IPS-15b (cell line): Measurements from ENCODE around the gene KCNJ18.
"Not testable (repeated sequence)": the region's sequence is repeated elsewhere in the genome, so short reads cannot be mapped to it uniquely, and the experiment has no call there.

Source experiments
- H3K27me3 ChIP-seq: one replicate; pipeline ENCODE4 v1.6.1; 2013; ENCODE audit warnings: low read length; ENCODE audit not compliant: control insufficient read depth, insufficient read depth
- H3K36me3 ChIP-seq: one replicate; pipeline ENCODE4 v1.6.1; 2013; ENCODE audit warnings: low read length; ENCODE audit not compliant: control insufficient read depth, insufficient read depth
- H3K4me1 ChIP-seq: one replicate; pipeline ENCODE4 v1.6.1; 2013; ENCODE audit warnings: mild to moderate bottlenecking, low read length; ENCODE audit not compliant: control insufficient read depth, insufficient read depth
- H3K4me3 ChIP-seq: one replicate; pipeline ENCODE4 v1.5.1; 2013; ENCODE audit warnings: low read depth, low read length
- H3K9ac ChIP-seq: one replicate; pipeline ENCODE4 v1.6.1; 2013; ENCODE audit warnings: low read depth, mild to moderate bottlenecking, low read length
- H3K9me3 ChIP-seq: one replicate; pipeline ENCODE4 v1.6.1; 2013; ENCODE audit warnings: mild to moderate bottlenecking, low read length; ENCODE audit not compliant: control insufficient read depth, insufficient read depth

The KCNJ18 gene

DNA sequence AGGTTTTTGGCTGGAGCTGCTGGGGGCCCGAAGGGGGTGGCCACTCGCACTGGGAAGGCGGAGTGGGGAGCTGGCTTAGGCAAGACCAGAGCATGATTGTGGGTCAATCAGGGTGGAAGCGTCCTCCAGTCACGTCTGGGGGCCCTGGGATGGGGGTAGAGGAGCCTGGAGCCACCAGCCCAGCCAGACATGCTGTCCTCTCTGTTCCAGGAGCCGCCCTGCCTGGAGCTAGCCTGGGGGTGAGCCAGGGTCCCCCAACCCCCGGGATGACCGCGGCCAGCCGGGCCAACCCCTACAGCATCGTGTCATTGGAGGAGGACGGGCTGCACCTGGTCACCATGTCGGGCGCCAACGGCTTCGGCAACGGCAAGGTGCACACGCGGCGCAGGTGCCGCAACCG, 10.2 kb downstream of the KCNJ18 start:
- H3K9me3 ChIP-seq, H3K4me1 ChIP-seq, H3K4me3 ChIP-seq, H3K9ac ChIP-seq, H3K27me3 ChIP-seq, H3K36me3 ChIP-seq: not testable (repeated sequence)

- not testable (repeated sequence) for H3K36me3 ChIP-seq, H3K9me3 ChIP-seq, H3K4me1 ChIP-seq, H3K27me3 ChIP-seq, H3K4me3 ChIP-seq, H3K9ac ChIP-seq
These were observed 10.8 kb downstream of the KCNJ18 start for GRCh38 chr17:21702940-21703640.

DNA sequence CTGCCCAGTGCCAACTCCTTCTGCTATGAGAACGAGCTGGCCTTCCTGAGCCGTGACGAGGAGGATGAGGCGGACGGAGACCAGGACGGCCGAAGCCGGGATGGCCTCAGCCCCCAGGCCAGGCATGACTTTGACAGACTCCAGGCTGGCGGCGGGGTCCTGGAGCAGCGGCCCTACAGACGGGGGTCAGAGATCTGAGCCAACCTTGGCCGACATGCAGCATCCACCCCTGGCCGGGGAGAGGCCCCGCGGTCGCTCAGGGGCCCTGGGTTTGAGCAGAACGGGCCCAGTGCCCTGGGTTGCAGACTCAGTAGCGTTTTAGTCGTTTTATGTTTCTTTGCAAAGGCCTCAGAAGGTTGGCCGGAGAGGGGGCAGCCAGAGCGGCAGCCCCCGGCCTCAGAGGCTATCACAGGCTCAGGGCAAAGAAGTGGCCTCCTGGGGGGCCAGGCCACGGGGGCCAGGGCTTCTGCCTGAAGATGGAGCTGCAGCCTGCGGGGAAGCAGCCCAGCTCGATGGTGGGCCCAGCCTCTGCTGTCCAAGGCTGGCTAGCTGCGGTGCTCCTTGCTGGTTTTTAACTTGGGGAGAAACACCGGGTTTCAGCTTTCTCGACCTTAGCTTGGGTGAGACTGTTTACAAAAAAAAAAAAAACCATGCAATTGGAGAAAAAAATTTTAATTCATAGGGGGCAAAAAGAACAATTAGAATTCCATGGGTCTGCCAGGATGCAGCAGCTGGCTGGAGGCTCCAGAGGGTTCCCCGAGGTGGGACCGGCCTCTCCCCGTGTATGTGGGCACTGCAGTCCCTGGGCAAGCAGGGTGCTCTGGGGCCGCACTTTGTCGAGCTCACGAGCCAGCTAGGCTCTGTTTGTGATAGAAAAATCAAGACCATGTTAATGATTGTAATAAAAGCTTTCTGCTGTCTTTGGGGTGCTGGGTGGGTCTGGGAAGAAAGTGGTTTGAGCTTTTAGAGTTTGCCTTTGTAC, 11.9 kb downstream of the KCNJ18 start:
- H3K27me3 ChIP-seq, H3K9ac ChIP-seq, H3K4me3 ChIP-seq, H3K36me3 ChIP-seq, H3K4me1 ChIP-seq, H3K9me3 ChIP-seq: not testable (repeated sequence)

GRCh38 chr17:21705021-21705601, 12.8 kb downstream of the KCNJ18 start:
- Histone ChIP-seq H3K4me3 (no peak overlapping the region), H3K36me3 (no peaks in the 10 kb centered on the region), H3K4me1 (no peaks in the 10 kb centered on the region), H3K9me3 (peaks cover 6% of the 10 kb centered on the region), H3K27me3 (no peaks in the 10 kb centered on the region), H3K9ac (no peak overlapping the region)

DNA sequence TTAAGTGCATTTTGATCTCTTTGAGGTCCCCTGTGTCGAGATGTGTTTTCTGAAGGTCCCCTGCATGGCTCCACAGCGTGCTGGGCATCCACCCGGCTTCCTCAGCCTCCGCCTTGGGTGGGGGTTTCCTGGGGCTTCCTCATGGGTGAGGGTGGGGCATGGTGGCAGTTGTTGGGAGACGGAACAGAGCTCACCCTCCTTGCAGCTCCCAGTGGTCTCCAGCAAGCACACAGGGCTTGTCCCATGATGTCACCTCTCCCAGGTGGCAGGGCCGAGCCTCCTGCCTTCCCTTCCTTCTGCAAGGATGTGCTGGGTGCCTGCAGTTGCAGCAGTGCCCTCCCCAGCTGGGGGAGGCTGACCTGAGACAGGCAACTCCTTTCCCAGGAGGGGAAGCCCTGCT, 13.4 kb downstream of the KCNJ18 start:
- H3K9ac ChIP-seq, H3K4me1 ChIP-seq, H3K4me3 ChIP-seq, H3K27me3 ChIP-seq, H3K36me3 ChIP-seq, H3K9me3 ChIP-seq: not testable (repeated sequence)

DNA sequence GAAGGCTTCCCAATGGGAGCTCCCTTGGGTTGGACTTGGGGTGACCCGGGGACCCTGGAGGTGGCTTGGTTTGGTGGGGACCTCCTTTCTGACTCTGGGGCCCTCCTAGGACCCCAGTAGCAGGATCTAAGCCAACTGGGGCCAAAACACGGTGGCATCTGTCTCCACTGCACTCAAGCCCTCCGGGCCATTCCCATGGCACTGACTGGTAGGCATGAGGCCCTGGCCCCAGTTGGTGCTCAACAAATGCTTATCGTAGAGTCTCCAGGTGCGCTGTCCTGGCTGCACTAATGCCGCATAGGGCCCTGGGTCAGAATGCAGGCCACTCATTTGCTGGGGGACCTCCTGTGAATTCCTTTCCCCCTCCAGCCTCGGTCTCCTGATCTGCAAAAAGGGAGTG, 14.2 kb downstream of the KCNJ18 start:
- H3K4me1 ChIP-seq, H3K4me3 ChIP-seq, H3K36me3 ChIP-seq, H3K9me3 ChIP-seq, H3K9ac ChIP-seq, H3K27me3 ChIP-seq: not testable (repeated sequence)

GRCh38 chr17:21707131-21707530, 14.8 kb downstream of the KCNJ18 start:
- not testable (repeated sequence) for H3K36me3 ChIP-seq, H3K27me3 ChIP-seq, H3K9ac ChIP-seq, H3K4me3 ChIP-seq, H3K4me1 ChIP-seq, H3K9me3 ChIP-seq

- not testable (repeated sequence) for H3K9ac ChIP-seq, H3K27me3 ChIP-seq, H3K36me3 ChIP-seq, H3K4me1 ChIP-seq, H3K9me3 ChIP-seq, H3K4me3 ChIP-seq
These were observed 15.6 kb downstream of the KCNJ18 start for GRCh38 chr17:21707711-21708611.

GRCh38 chr17:21708612-21709535, 16.6 kb downstream of the KCNJ18 start:
- H3K27me3 ChIP-seq, H3K36me3 ChIP-seq, H3K9me3 ChIP-seq, H3K4me3 ChIP-seq, H3K4me1 ChIP-seq, H3K9ac ChIP-seq: not testable (repeated sequence)

- not testable (repeated sequence) for H3K9ac ChIP-seq, H3K9me3 ChIP-seq, H3K4me1 ChIP-seq, H3K27me3 ChIP-seq, H3K36me3 ChIP-seq, H3K4me3 ChIP-seq
These were observed 17.7 kb downstream of the KCNJ18 start for GRCh38 chr17:21709994-21710393.

GRCh38 chr17:21710486-21710885, 18.2 kb downstream of the KCNJ18 start:
- H3K4me1 ChIP-seq, H3K9me3 ChIP-seq, H3K9ac ChIP-seq, H3K36me3 ChIP-seq, H3K27me3 ChIP-seq, H3K4me3 ChIP-seq: not testable (repeated sequence)
